ENCODE data around the gene ITSN1.
"Not testable (repeated sequence)": the region's sequence is repeated elsewhere in the genome, so short reads cannot be mapped to it uniquely, and the experiment has no call there.

Gene ITSN1

GRCh38 chr21:33684068-33684467 is 41.8 kb downstream of the ITSN1 start:
- no peak for DNase-seq

- no peak for DNase-seq
These were observed 42.7 kb downstream of the ITSN1 start for GRCh38 chr21:33684923-33685560.

- no peak for DNase-seq
These were observed 43.4 kb downstream of the ITSN1 start for GRCh38 chr21:33685613-33686197.

- DNase-seq, result no peak
These were observed 44.1 kb downstream of the ITSN1 start for GRCh38 chr21:33686386-33686785.

- no peak for DNase-seq
These were observed 45.3 kb downstream of the ITSN1 start for GRCh38 chr21:33687634-33688033.

GRCh38 chr21:33688353-33688752 is 46.1 kb downstream of the ITSN1 start:
- no peak for DNase-seq

GRCh38 chr21:33690874-33691273 is 48.6 kb downstream of the ITSN1 start:
- no peak for DNase-seq

- DNase-seq, result no peak
These were observed 49.8 kb downstream of the ITSN1 start for GRCh38 chr21:33691945-33692603.

- no peak for DNase-seq
These were observed 53.5 kb downstream of the ITSN1 start for GRCh38 chr21:33695813-33696212.

- DNase-seq, result no peak
These were observed 54.2 kb downstream of the ITSN1 start for GRCh38 chr21:33696465-33696864.

GRCh38 chr21:33698087-33698860 is 56.0 kb downstream of the ITSN1 start:
- no peak for DNase-seq

GRCh38 chr21:33699277-33699676 is 57.0 kb downstream of the ITSN1 start:
- DNase-seq, result no peak

GRCh38 chr21:33700491-33700890 is 58.2 kb downstream of the ITSN1 start:
- DNase-seq, result no peak

GRCh38 chr21:33703750-33704606 is 61.7 kb downstream of the ITSN1 start:
- no peak for DNase-seq

GRCh38 chr21:33707846-33708245 is 65.5 kb downstream of the ITSN1 start:
- DNase-seq, result no peak

- DNase-seq, result no peak
These were observed 66.6 kb downstream of the ITSN1 start for GRCh38 chr21:33708874-33709273.

- DNase-seq, result no peak
These were observed 69.9 kb downstream of the ITSN1 start for GRCh38 chr21:33712022-33712803.

- no peak for DNase-seq
These were observed 78.8 kb downstream of the ITSN1 start for GRCh38 chr21:33721081-33721480.

- DNase-seq, result not testable (repeated sequence)
These were observed 86.8 kb downstream of the ITSN1 start for GRCh38 chr21:33729139-33729538.

GRCh38 chr21:33729641-33730040 is 87.3 kb downstream of the ITSN1 start:
- no peak for DNase-seq

- no peak for DNase-seq
These were observed 89.1 kb downstream of the ITSN1 start for GRCh38 chr21:33731447-33731846.

GRCh38 chr21:33732038-33732437 is 89.7 kb downstream of the ITSN1 start:
- no peak for DNase-seq

Data from NCI-H1417 treated with DMSO at 0.1 percent for 48 hours (cell line).